Prostate gland (tissue), 2 donors: ENCODE data around the gene TMEM221. TPM values are rescaled to one million over a fixed set of nuclear protein-coding genes. Genes with fewer than 3 reads are reported as not detected.
A peak's percentile ranks its signal among the peaks of the same experiment; 100 is the strongest.

ENCODE experiments used
- DNase-seq: peaks from one replicate; pipeline ENCODE4 v3.0.0-alpha.2; 2019; ENCODE audit warnings: low spot score
- H3K27ac ChIP-seq, 2 donors: fragments of 200-600 bp; sonication (generic); 2 replicates each; pipeline ENCODE4 v1.5.1; 2017 to 2019
- H3K27me3 ChIP-seq: fragments of 200-600 bp; sonication (generic); replicated peaks from 2 replicates; pipeline ENCODE4 v1.5.1; 2019; ENCODE audit not compliant: insufficient read depth
- H3K36me3 ChIP-seq, 2 donors: fragments of 200-600 bp; sonication (generic); 1 replicate in 1 of 2; 2 replicates in 1 of 2; pipeline versions ENCODE4 v1.5.1 to v1.8.1; 2017 to 2019
- H3K4me1 ChIP-seq: fragments of 200-600 bp; sonication (generic); replicated peaks from 2 replicates; pipeline ENCODE4 v1.5.1; 2019
- H3K4me3 ChIP-seq, 2 donors: fragments of 200-600 bp; sonication (generic); 2 replicates each; pipeline ENCODE4 v1.5.1; 2017 to 2019
- H3K9me3 ChIP-seq: fragments of 200-600 bp; sonication (generic); 2 replicates; pipeline ENCODE4 v1.5.1; 2017
- CTCF ChIP-seq, 4 experiments: fragments of 200-600 bp in 2 of 4; fragments of 450-650 bp in 2 of 4; sonication (generic) in 2 of 4; IDR thresholded peaks; 1 replicate in 3 of 4; 2 replicates in 1 of 4; pipeline ENCODE4 v1.5.1; 2016 to 2019; ENCODE audit warnings: antibody characterized with exemption in 4 of 4, mild to moderate bottlenecking in 2 of 4, moderate library complexity in 2 of 4
- POLR2A ChIP-seq: fragments of 450-650 bp; IDR thresholded peaks from one replicate; pipeline ENCODE4 v1.6.1; 2016; ENCODE audit warnings: antibody characterized with exemption, mild to moderate bottlenecking
- POLR2AphosphoS5 ChIP-seq: sonication (generic); formaldehyde crosslinking; IDR thresholded peaks from one replicate; pipeline ENCODE4 v1.6.1; 2017; ENCODE audit warnings: antibody characterized with exemption
- WGBS: methylation state at CpG from one replicate; pipeline ENCODE4 v1.1.5; 2018; 5-methylcytosine and 5-hydroxymethylcytosine counted together
- intact Hi-C: fragments of 100-400 bp; cut with DNase I; formaldehyde crosslinking; loops from one replicate; pipeline ENCODE4 v1.14.2; 2022
- total RNA-seq, 2 donors: library from RNA; depleted of rRNA; stranded (reverse); fragments of >200 nt; gene quantifications; one replicate each; pipeline ENCODE4 v1.1.0, GENCODE V29; 2016

The TMEM221 gene
- total RNA-seq, 2 donors from 2014 or later = 1.4 to 1.7 TPM

- WGBS = 36% methylated on average over 27 of the region's 27 CpGs
- Histone ChIP-seq H3K9me3 (no peaks in the 10 kb centered on the region), H3K27ac (no peak overlapping the region), H3K4me3 (no peak overlapping the region), H3K4me1 (peaks cover 5% of the 10 kb centered on the region), H3K36me3 (no peaks in the 10 kb centered on the region), H3K27me3 (no peaks in the 10 kb centered on the region)
- TF ChIP-seq CTCF (IDR thresholded peaks at IDR 0.05) (peak in 2 of 4 experiments; percentile 8 to 36), POLR2AphosphoS5 (no peak)
- no peak for DNase-seq
- intact Hi-C loops = no loop called here
These were observed 23.6 kb downstream of the TMEM221 start for GRCh38 chr19:17424743-17425365.

GRCh38 chr19:17423429-17424208, 24.8 kb downstream of the TMEM221 start:
- peaks cover 5% of the 10 kb centered on the region for H3K4me1 ChIP-seq
- no peaks in the 10 kb centered on the region for H3K27me3 ChIP-seq
- H3K36me3 ChIP-seq = no peaks in the 10 kb centered on the region
- H3K27ac ChIP-seq = no peak overlapping the region
- H3K9me3 ChIP-seq = no peaks in the 10 kb centered on the region
- no peak for DNase-seq
- WGBS = 92% methylated on average over 20 of the region's 20 CpGs
- no peak overlapping the region for H3K4me3 ChIP-seq
- intact Hi-C loops = loop anchor here (2.0 kb wide), 1 partner anchor 45 kb away; no protein-coding TSS in a partner anchor
- TF ChIP-seq POLR2A (no peak), POLR2AphosphoS5 (no peak), CTCF (IDR thresholded peaks at IDR 0.05) (no peak)

GRCh38 chr19:17421942-17422341, 26.5 kb downstream of the TMEM221 start:
- Histone ChIP-seq H3K9me3 (no peaks in the 10 kb centered on the region), H3K4me3 (no peak overlapping the region), H3K4me1 (peaks cover 5% of the 10 kb centered on the region), H3K27ac (no peak overlapping the region), H3K36me3 (no peaks in the 10 kb centered on the region), H3K27me3 (no peaks in the 10 kb centered on the region)
- TF ChIP-seq CTCF (IDR thresholded peaks at IDR 0.05) (no peak), POLR2A (no peak), POLR2AphosphoS5 (no peak)
- WGBS = 96% methylated on average over 4 of the region's 4 CpGs
- intact Hi-C loops = loop anchor here (2.0 kb wide), 1 partner anchor 47 kb away; no protein-coding TSS in a partner anchor
- no peak for DNase-seq

- DNase-seq = no peak
- 6% methylated on average over 25 of the region's 25 CpGs for WGBS
- peak overlapping the region; percentile 53 to 72 for H3K27ac ChIP-seq
These were observed 28.0 kb downstream of the TMEM221 start for GRCh38 chr19:17420475-17420924.

More at GRCh38 chr19:17420475-17420924, 28.0 kb downstream of the TMEM221 start:
- peaks cover 5% of the 10 kb centered on the region for H3K4me1 ChIP-seq
- H3K9me3 ChIP-seq = no peaks in the 10 kb centered on the region
- no peaks in the 10 kb centered on the region for H3K36me3 ChIP-seq
- intact Hi-C loops = no loop called here
- TF ChIP-seq CTCF (IDR thresholded peaks at IDR 0.05) = peak in 2 of 4 experiments; percentile 9 to 20
- TF ChIP-seq POLR2A = no peak
- TF ChIP-seq POLR2AphosphoS5 = no peak
- H3K4me3 ChIP-seq = peak overlapping the region; percentile 88 to 95
- H3K27me3 ChIP-seq = no peaks in the 10 kb centered on the region
